Neural progenitor cell (in vitro differentiated cells): ENCODE results near the gene PCSK6. TPM values are rescaled to one million over a fixed set of nuclear protein-coding genes. Genes with fewer than 3 reads are reported as not detected.

Experiments
- DNase-seq: peaks from one replicate; pipeline ENCODE4 v3.0.0-alpha.2; 2016; ENCODE audit warnings: low spot score
- H2AFZ ChIP-seq: fragments of 200-600 bp; sonication (generic); replicated peaks from 2 replicates; pipeline ENCODE4 v1.6.1; 2016; ENCODE audit warnings: antibody characterized with exemption
- H3F3A ChIP-seq: fragments of 200-600 bp; sonication (generic); 2 replicates; pipeline ENCODE4 v1.6.1; 2016; ENCODE audit warnings: antibody characterized with exemption, low read depth
- H3K27ac ChIP-seq: fragments of 200-600 bp; sonication (generic); 2 replicates; pipeline ENCODE4 v1.5.1; 2016; ENCODE audit warnings: mild to moderate bottlenecking
- H3K27me3 ChIP-seq: fragments of 200-600 bp; sonication (generic); 2 replicates; pipeline ENCODE4 v1.6.1; 2016; ENCODE audit warnings: mild to moderate bottlenecking, moderate library complexity
- H3K36me3 ChIP-seq: fragments of 200-600 bp; sonication (generic); 2 replicates; pipeline ENCODE4 v1.5.1; 2016
- H3K4me1 ChIP-seq: fragments of 200-600 bp; sonication (generic); 2 replicates; pipeline ENCODE4 v1.6.1; 2016; ENCODE audit warnings: mixed run types
- H3K4me2 ChIP-seq: fragments of 200-600 bp; sonication (generic); 2 replicates; pipeline ENCODE4 v1.6.1; 2016
- H3K4me3 ChIP-seq: fragments of 200-600 bp; sonication (generic); 2 replicates; pipeline ENCODE4 v1.5.1; 2016
- H3K79me2 ChIP-seq: fragments of 200-600 bp; sonication (generic); 2 replicates; pipeline ENCODE4 v1.6.1; 2016; ENCODE audit warnings: low read depth
- H3K9ac ChIP-seq: fragments of 200-600 bp; sonication (generic); 2 replicates; pipeline ENCODE4 v1.6.1; 2016
- H3K9me3 ChIP-seq: fragments of 200-600 bp; sonication (generic); 2 replicates; pipeline ENCODE4 v1.5.1; 2016; ENCODE audit warnings: low read depth
- H4K20me1 ChIP-seq: fragments of 200-600 bp; sonication (generic); 2 replicates; pipeline ENCODE4 v1.6.1; 2016; ENCODE audit warnings: low read depth
- H3K27ac Mint-ChIP-seq: 3 replicates; pipeline ENCODE4 v1.8.0; 2021; ENCODE audit warnings: mixed read lengths
- H3K27me3 Mint-ChIP-seq: 2 replicates; pipeline ENCODE4 v1.8.0; 2022; ENCODE audit warnings: low read depth, mild to moderate bottlenecking, inconsistent platforms, moderate library complexity, mixed read lengths; ENCODE audit not compliant: insufficient read depth
- H3K36me3 Mint-ChIP-seq: 3 replicates; pipeline ENCODE4 v1.8.0; 2021; ENCODE audit warnings: mixed read lengths
- H3K4me1 Mint-ChIP-seq: 3 replicates; pipeline ENCODE4 v1.8.0; 2021; ENCODE audit warnings: mixed read lengths
- H3K4me3 Mint-ChIP-seq: 3 replicates; pipeline ENCODE4 v1.8.0; 2021; ENCODE audit warnings: mild to moderate bottlenecking, moderate library complexity, mixed read lengths
- H3K9me3 Mint-ChIP-seq: 3 replicates; pipeline ENCODE4 v1.8.0; 2020; ENCODE audit warnings: mixed read lengths
- CTCF ChIP-seq: fragments of 200-600 bp; sonication (generic); IDR thresholded peaks from 2 replicates; pipeline ENCODE4 v1.5.1; 2017; ENCODE audit warnings: antibody characterized with exemption, mild to moderate bottlenecking
- EZH2 ChIP-seq: fragments of 200-600 bp; sonication (generic); IDR thresholded peaks from 2 replicates; pipeline ENCODE4 v1.6.1; 2017; ENCODE audit warnings: antibody characterized with exemption, mild to moderate bottlenecking, moderate library complexity
- EZH2phosphoT487 ChIP-seq: fragments of 200-600 bp; sonication (generic); IDR thresholded peaks from 2 replicates; pipeline ENCODE4 v1.6.1; 2017; ENCODE audit warnings: antibody characterized with exemption
- total RNA-seq: library from RNA; depleted of rRNA; stranded (reverse); fragments of >200 nt; gene quantifications from 2 replicates; pipeline ENCODE4 v1.2.3, GENCODE V29; 2015; ENCODE audit warnings: low replicate concordance

Gene PCSK6
- total RNA-seq, 1 donor from 2014 or later, result 1.9 TPM

- Histone ChIP-seq H3K79me2 (no peaks in the 10 kb centered on the region), H3K27me3 (no peaks in the 10 kb centered on the region), H2AFZ (no peak overlapping the region), H3K27ac (no peak overlapping the region), H3K4me1 (peaks cover 9% of the 10 kb centered on the region), H3F3A (no peaks in the 10 kb centered on the region), H3K9me3 (no peaks in the 10 kb centered on the region), H3K36me3 (no peaks in the 10 kb centered on the region), H3K9ac (no peak overlapping the region), H3K4me3 (no peak overlapping the region), H4K20me1 (no peaks in the 10 kb centered on the region), H3K4me2 (no peak overlapping the region)
- Mint-ChIP-seq H3K27ac (no peak overlapping the region), H3K27me3 (peaks cover 8% of the 10 kb centered on the region), H3K36me3 (no peaks in the 10 kb centered on the region), H3K4me1 (peaks cover 30% of the 10 kb centered on the region), H3K4me3 (no peak overlapping the region), H3K9me3 (peaks cover 2% of the 10 kb centered on the region)
- TF ChIP-seq EZH2phosphoT487, result no peak
- TF ChIP-seq EZH2, result no peak
- no peak for TF ChIP-seq CTCF
- DNase-seq, result no peak
Measured at GRCh38 chr15:101446518-101447167, 42.9 kb downstream of the PCSK6 start.

GRCh38 chr15:101445562-101446517, 43.7 kb downstream of the PCSK6 start:
- Histone ChIP-seq H3K4me1 (peaks cover 8% of the 10 kb centered on the region), H3F3A (no peaks in the 10 kb centered on the region), H3K4me3 (no peak overlapping the region), H3K79me2 (no peaks in the 10 kb centered on the region), H3K4me2 (no peak overlapping the region), H4K20me1 (no peaks in the 10 kb centered on the region), H3K27me3 (no peaks in the 10 kb centered on the region), H3K36me3 (no peaks in the 10 kb centered on the region), H2AFZ (no peak overlapping the region), H3K27ac (no peak overlapping the region), H3K9ac (no peak overlapping the region), H3K9me3 (no peaks in the 10 kb centered on the region)
- no peak for TF ChIP-seq CTCF
- TF ChIP-seq EZH2phosphoT487, result no peak
- TF ChIP-seq EZH2, result no peak
- no peak for DNase-seq
- Mint-ChIP-seq H3K27me3 (peaks cover 8% of the 10 kb centered on the region), H3K4me3 (no peak overlapping the region), H3K4me1 (peaks cover 27% of the 10 kb centered on the region), H3K9me3 (peaks cover 2% of the 10 kb centered on the region), H3K36me3 (no peaks in the 10 kb centered on the region), H3K27ac (no peak overlapping the region)

- Histone ChIP-seq H3K4me1 (peaks cover 8% of the 10 kb centered on the region), H3K9ac (no peak overlapping the region), H3F3A (no peaks in the 10 kb centered on the region), H3K27ac (no peak overlapping the region), H3K4me2 (no peak overlapping the region), H3K9me3 (no peaks in the 10 kb centered on the region), H3K27me3 (no peaks in the 10 kb centered on the region), H3K4me3 (no peak overlapping the region), H3K79me2 (no peaks in the 10 kb centered on the region), H3K36me3 (no peaks in the 10 kb centered on the region), H4K20me1 (no peaks in the 10 kb centered on the region), H2AFZ (no peak overlapping the region)
- DNase-seq, result no peak
- H3K36me3 Mint-ChIP-seq, result peaks cover 2% of the 10 kb centered on the region
- H3K9me3 Mint-ChIP-seq, result peaks cover 2% of the 10 kb centered on the region
- peaks cover 8% of the 10 kb centered on the region for H3K27me3 Mint-ChIP-seq
- peaks cover 22% of the 10 kb centered on the region for H3K4me1 Mint-ChIP-seq
- no peak overlapping the region for H3K27ac Mint-ChIP-seq
- H3K4me3 Mint-ChIP-seq, result no peak overlapping the region
- TF ChIP-seq EZH2 (no peak), CTCF (no peak), EZH2phosphoT487 (no peak)
Measured at GRCh38 chr15:101444807-101445508, 44.5 kb downstream of the PCSK6 start.
